SK-N-SH (cell line): ENCODE data around the gene ADAMTS3. TPM values are rescaled to one million over a fixed set of nuclear protein-coding genes. Genes with fewer than 3 reads are reported as not detected.

Experiments used
- CTCF ChIA-PET: fragments of 300-600, 350-600 bp; formaldehyde crosslinking; extraction: SDS; loops from one replicate; lab custom pipeline; 2021; lab: Yijun Ruan, JAX
- POLR2A ChIA-PET: fragments of 350-600 bp; sonication (Branson Sonifier 250); formaldehyde crosslinking; extraction: SDS; loops from one replicate; lab custom pipeline; 2020; ENCODE audit warnings: antibody characterized with exemption, inconsistent platforms; lab: Yijun Ruan, JAX
- DNase-seq: peaks from one replicate; pipeline ENCODE4 v3.0.0; 2012
- H2AFZ ChIP-seq: fragments of 200-600 bp; sonication (generic); 2 replicates; pipeline ENCODE4 v1.8.1; 2016; ENCODE audit warnings: antibody characterized with exemption, mild to moderate bottlenecking, low read depth
- H3F3A ChIP-seq: fragments of 200-600 bp; sonication (generic); replicated peaks from 2 replicates; pipeline ENCODE3; 2016; ENCODE audit warnings: antibody characterized with exemption, mild to moderate bottlenecking; ENCODE audit not compliant: insufficient read depth
- H3K27ac ChIP-seq, 2 experiments: fragments of 200-500 bp in 1 of 2; fragments of 200-600 bp in 1 of 2; sonication (Bioruptor generic) in 1 of 2; sonication (generic), shearing (Covaris generic) in 1 of 2; 2 replicates each; pipeline versions ENCODE4 v1.5.1 to v1.6.1; 2014 to 2016; ENCODE audit warnings: low read depth in 2 of 2, inconsistent platforms in 1 of 2, low read length in 1 of 2, mild to moderate bottlenecking in 1 of 2, mixed read lengths in 1 of 2
- H3K27me3 ChIP-seq: fragments of 200-600 bp; sonication (generic), shearing (Covaris generic); 2 replicates; pipeline ENCODE4 v1.6.1; 2016; ENCODE audit warnings: mixed run types; ENCODE audit not compliant: insufficient read depth
- H3K36me3 ChIP-seq, 2 experiments: fragments of 200-500 bp in 1 of 2; fragments of 200-600 bp in 1 of 2; sonication (Bioruptor generic) in 1 of 2; sonication (generic) in 1 of 2; replicated peaks in 1 of 2; 2 replicates each; pipeline versions ENCODE3 to v1.5.1; 2014 to 2016; ENCODE audit warnings: low read length in 1 of 2, mild to moderate bottlenecking in 1 of 2; ENCODE audit not compliant: insufficient read depth in 2 of 2, control insufficient read depth in 1 of 2
- H3K4me1 ChIP-seq, 2 experiments: fragments of 200-500 bp in 1 of 2; fragments of 200-600 bp in 1 of 2; sonication (Bioruptor generic) in 1 of 2; sonication (generic), shearing (Covaris generic) in 1 of 2; 2 replicates each; pipeline versions ENCODE4 v1.5.1 to v1.6.1; 2014 to 2016; ENCODE audit warnings: low read depth in 1 of 2, low read length in 1 of 2, mixed run types in 1 of 2; ENCODE audit not compliant: insufficient read depth in 2 of 2, control insufficient read depth in 1 of 2
- H3K4me2 ChIP-seq: fragments of 200-600 bp; sonication (generic), shearing (Covaris generic); 2 replicates; pipeline ENCODE4 v1.6.1; 2017; ENCODE audit warnings: mixed run types
- H3K4me3 ChIP-seq, 2 experiments: fragments of 200-500 bp in 1 of 2; fragments of 200-600 bp in 1 of 2; sonication (Bioruptor generic) in 1 of 2; sonication (generic), shearing (Covaris generic) in 1 of 2; 2 replicates each; pipeline versions ENCODE4 v1.5.1 to v1.8.1; 2014 to 2016; ENCODE audit warnings: low read depth in 2 of 2, inconsistent platforms in 1 of 2, low read length in 1 of 2, mild to moderate bottlenecking in 1 of 2, mixed read lengths in 1 of 2, moderate library complexity in 1 of 2
- H3K79me2 ChIP-seq: fragments of 200-600 bp; sonication (generic); 2 replicates; pipeline ENCODE4 v1.8.1; 2017; ENCODE audit warnings: mild to moderate bottlenecking; ENCODE audit not compliant: insufficient read depth
- H3K9ac ChIP-seq: fragments of 200-600 bp; sonication (generic); 2 replicates; pipeline ENCODE4 v1.6.1; 2017; ENCODE audit warnings: mixed run types
- H3K9me2 ChIP-seq: fragments of 200-600 bp; sonication (generic); 2 replicates; pipeline ENCODE4 v1.6.1; 2017; ENCODE audit warnings: mixed run types
- H3K9me3 ChIP-seq: fragments of 200-600 bp; sonication (generic); 2 replicates; pipeline ENCODE4 v1.6.1; 2017; ENCODE audit warnings: mixed run types, mild to moderate bottlenecking, moderate library complexity
- H4K20me1 ChIP-seq: fragments of 200-600 bp; sonication (generic); 2 replicates; pipeline ENCODE4 v1.6.1; 2017; ENCODE audit warnings: mild to moderate bottlenecking, mixed run types; ENCODE audit not compliant: insufficient read depth
- EP300 ChIP-seq, 2 experiments: IDR thresholded peaks; 2 replicates each; pipeline versions ENCODE4 v1.4.0 to v1.6.1; 2012; ENCODE audit warnings: borderline replicate concordance in 1 of 2, low read depth in 1 of 2, low read length in 1 of 2
- EZH2phosphoT487 ChIP-seq: fragments of 200-600 bp; sonication (generic); IDR thresholded peaks from 2 replicates; pipeline ENCODE4 v1.6.1; 2017; ENCODE audit warnings: low read depth, mixed run types, mild to moderate bottlenecking, antibody characterized with exemption, moderate library complexity, borderline replicate concordance
- GABPA ChIP-seq: IDR thresholded peaks from 2 replicates; pipeline ENCODE4 v1.4.0; 2012; ENCODE audit warnings: low read depth, mild to moderate bottlenecking
- MEF2A ChIP-seq: IDR thresholded peaks from 2 replicates; pipeline ENCODE4 v1.4.0; 2012; ENCODE audit warnings: low read depth, borderline replicate concordance
- MXI1 ChIP-seq: IDR thresholded peaks from 2 replicates; pipeline ENCODE4 v1.6.1; 2012; ENCODE audit warnings: mild to moderate bottlenecking, low read depth, low read length, improper control_type of control experiment
- NRF1 ChIP-seq: IDR thresholded peaks from 2 replicates; pipeline ENCODE4 v1.6.1; 2012; ENCODE audit warnings: low read depth, mild to moderate bottlenecking, low read length
- RAD21 ChIP-seq: IDR thresholded peaks from 2 replicates; pipeline ENCODE4 v1.6.1; 2012; ENCODE audit warnings: mild to moderate bottlenecking, low read length
- RCOR1 ChIP-seq: fragments of 150-350 bp; IDR thresholded peaks from 2 replicates; pipeline ENCODE4 v1.6.1; 2017; ENCODE audit warnings: antibody characterized with exemption, low read length
- RFX5 ChIP-seq: IDR thresholded peaks from 2 replicates; pipeline ENCODE4 v1.6.1; 2012; ENCODE audit warnings: mild to moderate bottlenecking, improper control_type of control experiment, low read length
- TAF1 ChIP-seq: IDR thresholded peaks from 2 replicates; pipeline ENCODE4 v1.6.1; 2012; ENCODE audit warnings: low read depth, mild to moderate bottlenecking, low read length, moderate library complexity, borderline replicate concordance
- TCF12 ChIP-seq: IDR thresholded peaks from 2 replicates; pipeline ENCODE4 v1.4.0; 2012
- YY1 ChIP-seq: IDR thresholded peaks from 2 replicates; pipeline ENCODE4 v1.4.0; 2012; ENCODE audit warnings: low read depth, mild to moderate bottlenecking
- WGBS: methylation state at CpG from one replicate; pipeline ENCODE4 v1.1.6; 2017; ENCODE audit warnings: low lambda C conversion rate; 5-methylcytosine and 5-hydroxymethylcytosine counted together
- polyA plus RNA-seq, 3 experiments: library from polyadenylated mRNA; depleted of rRNA; stranded (reverse); fragments of >200 nt; gene quantifications; 2 replicates each; pipeline ENCODE4 v1.2.3, GENCODE V29; 2012
- TF ChIP-seq, protein P1 (sequence below): IDR thresholded peaks from 2 replicates; pipeline ENCODE4 v1.6.1; 2012; ENCODE audit warnings: mild to moderate bottlenecking, low read depth, low read length, moderate library complexity
- TF ChIP-seq, protein P2 (sequence below): fragments of 150-350 bp; IDR thresholded peaks from 2 replicates; pipeline ENCODE4 v1.6.1; 2016; ENCODE audit warnings: mild to moderate bottlenecking, low read depth, low read length
- TF ChIP-seq, protein P3 (sequence below): IDR thresholded peaks from 2 replicates; pipeline ENCODE4 v1.4.0; 2012; ENCODE audit warnings: low read depth, borderline replicate concordance

Gene ADAMTS3
- polyA plus RNA-seq, 1 of the 3 experiments (the other 2 are of a cell fraction): 0.99 TPM

DNA sequence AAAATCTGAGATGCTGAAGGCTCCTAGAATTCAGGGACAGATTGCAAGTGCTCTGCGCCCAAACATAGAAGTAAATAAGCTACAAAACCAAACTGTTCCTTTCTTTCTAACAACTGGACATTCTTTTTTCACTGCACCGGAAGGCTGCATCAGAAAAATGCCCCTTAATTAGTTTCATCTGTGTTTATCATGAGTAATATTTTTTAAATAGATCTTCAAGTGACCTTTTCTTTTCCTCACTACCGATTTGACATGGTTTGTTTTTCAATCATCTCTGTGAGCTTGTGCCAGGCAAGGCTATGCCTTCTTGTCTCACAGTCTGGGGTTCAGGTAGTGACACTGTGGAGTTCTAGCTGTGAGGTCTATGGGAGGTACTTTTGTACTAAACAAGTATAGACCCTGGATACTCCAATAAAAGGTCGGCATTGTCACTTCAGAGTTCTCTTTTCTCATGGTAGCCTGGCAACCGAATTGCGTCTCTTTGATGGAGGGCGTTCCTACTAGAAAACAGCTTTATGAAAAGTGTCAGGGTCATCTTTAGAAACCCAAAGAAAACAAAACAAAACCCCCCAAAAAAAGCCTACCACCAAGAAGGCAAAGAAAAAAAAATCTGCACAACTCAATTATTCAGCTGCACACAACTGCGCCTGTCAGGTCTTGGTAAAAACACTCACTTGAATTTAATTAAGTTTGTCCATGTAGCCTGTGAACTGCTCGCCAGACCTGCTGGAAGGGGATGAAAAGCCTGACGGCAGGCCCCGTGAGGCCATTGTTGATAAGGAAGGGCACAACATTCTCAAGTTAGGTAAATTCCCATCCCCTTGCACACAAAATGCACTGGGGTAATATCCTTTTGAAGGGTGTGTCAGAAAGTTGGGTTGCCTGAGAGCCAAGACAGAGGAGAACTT is 22.8 kb upstream of the ADAMTS3 start:
- Histone ChIP-seq H3K9ac (no peak overlapping the region), H3K79me2 (no peaks in the 10 kb centered on the region), H4K20me1 (no peaks in the 10 kb centered on the region), H3K9me3 (no peaks in the 10 kb centered on the region), H3K4me3 (0 out of 4 replicates have a peak overlapping the region, but pooled peaks of 1 of the 2 experiments have one; percentile 9), H3K27ac (peak overlapping the region; percentile 33 to 91; a peak in 3 of 4 replicates), H3K4me1 (peaks cover 0 to 12% of the 10 kb centered on the region in 2 experiments; a peak in 2 of 4 replicates), H3K4me2 (peak overlapping the region; percentile 47; the same call in 1 of the 2 replicates), H3K27me3 (no peaks in the 10 kb centered on the region), H3F3A (no peaks in the 10 kb centered on the region), H2AFZ (no peak overlapping the region)
- peak; percentile 55 for DNase-seq
- POLR2A ChIA-PET: interaction anchor here (1.1 kb wide), 1 partner anchor 23 kb away, joined by 4 read pairs; the partner anchor contains the start of gene ADAMTS3
- TF ChIP-seq, protein P1, sequence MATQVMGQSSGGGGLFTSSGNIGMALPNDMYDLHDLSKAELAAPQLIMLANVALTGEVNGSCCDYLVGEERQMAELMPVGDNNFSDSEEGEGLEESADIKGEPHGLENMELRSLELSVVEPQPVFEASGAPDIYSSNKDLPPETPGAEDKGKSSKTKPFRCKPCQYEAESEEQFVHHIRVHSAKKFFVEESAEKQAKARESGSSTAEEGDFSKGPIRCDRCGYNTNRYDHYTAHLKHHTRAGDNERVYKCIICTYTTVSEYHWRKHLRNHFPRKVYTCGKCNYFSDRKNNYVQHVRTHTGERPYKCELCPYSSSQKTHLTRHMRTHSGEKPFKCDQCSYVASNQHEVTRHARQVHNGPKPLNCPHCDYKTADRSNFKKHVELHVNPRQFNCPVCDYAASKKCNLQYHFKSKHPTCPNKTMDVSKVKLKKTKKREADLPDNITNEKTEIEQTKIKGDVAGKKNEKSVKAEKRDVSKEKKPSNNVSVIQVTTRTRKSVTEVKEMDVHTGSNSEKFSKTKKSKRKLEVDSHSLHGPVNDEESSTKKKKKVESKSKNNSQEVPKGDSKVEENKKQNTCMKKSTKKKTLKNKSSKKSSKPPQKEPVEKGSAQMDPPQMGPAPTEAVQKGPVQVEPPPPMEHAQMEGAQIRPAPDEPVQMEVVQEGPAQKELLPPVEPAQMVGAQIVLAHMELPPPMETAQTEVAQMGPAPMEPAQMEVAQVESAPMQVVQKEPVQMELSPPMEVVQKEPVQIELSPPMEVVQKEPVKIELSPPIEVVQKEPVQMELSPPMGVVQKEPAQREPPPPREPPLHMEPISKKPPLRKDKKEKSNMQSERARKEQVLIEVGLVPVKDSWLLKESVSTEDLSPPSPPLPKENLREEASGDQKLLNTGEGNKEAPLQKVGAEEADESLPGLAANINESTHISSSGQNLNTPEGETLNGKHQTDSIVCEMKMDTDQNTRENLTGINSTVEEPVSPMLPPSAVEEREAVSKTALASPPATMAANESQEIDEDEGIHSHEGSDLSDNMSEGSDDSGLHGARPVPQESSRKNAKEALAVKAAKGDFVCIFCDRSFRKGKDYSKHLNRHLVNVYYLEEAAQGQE: no peak
- TF ChIP-seq, protein P2, sequence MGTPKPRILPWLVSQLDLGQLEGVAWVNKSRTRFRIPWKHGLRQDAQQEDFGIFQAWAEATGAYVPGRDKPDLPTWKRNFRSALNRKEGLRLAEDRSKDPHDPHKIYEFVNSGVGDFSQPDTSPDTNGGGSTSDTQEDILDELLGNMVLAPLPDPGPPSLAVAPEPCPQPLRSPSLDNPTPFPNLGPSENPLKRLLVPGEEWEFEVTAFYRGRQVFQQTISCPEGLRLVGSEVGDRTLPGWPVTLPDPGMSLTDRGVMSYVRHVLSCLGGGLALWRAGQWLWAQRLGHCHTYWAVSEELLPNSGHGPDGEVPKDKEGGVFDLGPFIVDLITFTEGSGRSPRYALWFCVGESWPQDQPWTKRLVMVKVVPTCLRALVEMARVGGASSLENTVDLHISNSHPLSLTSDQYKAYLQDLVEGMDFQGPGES: no peak
- TF ChIP-seq TCF12 (peak; percentile 69), EP300 (IDR thresholded peaks at IDR 0.05; ENCODE audit: borderline replicate concordance in 1 of 2, low read depth in 1 of 2, low read length in 1 of 2) (peak in 1 of 2 experiments; percentile 45; a peak in 1 of 4 replicates), NRF1 (no peak), MEF2A (peak; percentile 62), MXI1 (peak; percentile 31; the same call in 1 of the 2 replicates), GABPA (no peak), TAF1 (no peak), RAD21 (0 out of 2 replicates have a peak, but pooled peaks have one; percentile 9), RCOR1 (no peak), RFX5 (no peak), EZH2phosphoT487 (no peak), YY1 (no peak)
- TF ChIP-seq, protein P3, sequence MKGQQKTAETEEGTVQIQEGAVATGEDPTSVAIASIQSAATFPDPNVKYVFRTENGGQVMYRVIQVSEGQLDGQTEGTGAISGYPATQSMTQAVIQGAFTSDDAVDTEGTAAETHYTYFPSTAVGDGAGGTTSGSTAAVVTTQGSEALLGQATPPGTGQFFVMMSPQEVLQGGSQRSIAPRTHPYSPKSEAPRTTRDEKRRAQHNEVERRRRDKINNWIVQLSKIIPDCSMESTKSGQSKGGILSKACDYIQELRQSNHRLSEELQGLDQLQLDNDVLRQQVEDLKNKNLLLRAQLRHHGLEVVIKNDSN: no peak
- TF ChIP-seq, all 33 proteins: peak for 5
- WGBS: 34% methylated on average over 11 of the region's 11 CpGs
- H3K36me3 ChIP-seq: no peaks in the 10 kb centered on the region
- CTCF ChIA-PET: interaction anchor here (1.1 to 1.6 kb wide), 4 partner anchors 24 to 86 kb away, joined by 3 to 4 read pairs (median 4); no protein-coding TSS in a partner anchor
- H3K9me2 ChIP-seq: no peaks in the 10 kb centered on the region
